ENCODE results near the gene SOX13.

The SOX13 gene

GRCh38 chr1:204154568-204155255, 81.8 kb downstream of the SOX13 start:
- DNase-seq (ENCODE audit: low read depth): no peak

GRCh38 chr1:204155881-204156280, 83.0 kb downstream of the SOX13 start:
- no peak for DNase-seq (ENCODE audit: low read depth)

GRCh38 chr1:204157962-204158361, 85.0 kb downstream of the SOX13 start:
- DNase-seq (ENCODE audit: low read depth): no peak

GRCh38 chr1:204161609-204162493, 88.9 kb downstream of the SOX13 start:
- no peak for DNase-seq (ENCODE audit: low read depth)

GRCh38 chr1:204162494-204163074, 89.7 kb downstream of the SOX13 start:
- DNase-seq (ENCODE audit: low read depth): peak; percentile 59

- DNase-seq (ENCODE audit: low read depth): no peak
Measured at GRCh38 chr1:204166219-204166618, 93.3 kb downstream of the SOX13 start, which contains the start of gene REN. REN (minus strand) TSS chr1:204166337; CDS start chr1:204166293, 44 bp downstream.

- DNase-seq (ENCODE audit: low read depth): no peak
Measured at GRCh38 chr1:204167730-204168129, 94.8 kb downstream of the SOX13 start.

GRCh38 chr1:204169858-204170257, 96.9 kb downstream of the SOX13 start:
- no peak for DNase-seq (ENCODE audit: low read depth)

- no peak for DNase-seq (ENCODE audit: low read depth)
Measured at GRCh38 chr1:204170494-204171155, 97.7 kb downstream of the SOX13 start.

- DNase-seq (ENCODE audit: low read depth): no peak
Measured at GRCh38 chr1:204171751-204172178, 98.8 kb downstream of the SOX13 start.

GRCh38 chr1:204172404-204173029, 99.6 kb downstream of the SOX13 start:
- no peak for DNase-seq (ENCODE audit: low read depth)

- DNase-seq (ENCODE audit: low read depth): no peak
Measured at GRCh38 chr1:204174958-204175357, 102.0 kb downstream of the SOX13 start.

GRCh38 chr1:204176049-204176448, 103.1 kb downstream of the SOX13 start:
- DNase-seq (ENCODE audit: low read depth): no peak

- no peak for DNase-seq (ENCODE audit: low read depth)
Measured at GRCh38 chr1:204177133-204177532, 104.2 kb downstream of the SOX13 start.
